HG02759 (cell line): ENCODE results near the gene REXO5.

Source experiments
- ATAC-seq: cut with Tn5 transposase; IDR thresholded peaks from one replicate; pipeline ENCODE4 v1.9.1; 2021; ENCODE audit warnings: mild to moderate bottlenecking, moderate library complexity; ENCODE audit not compliant: unreplicated experiment

Gene REXO5

GRCh38 chr16:20870122-20870820 lies 63.9 kb downstream of the REXO5 start:
- ATAC-seq: no peak

GRCh38 chr16:20871258-20871657 lies 64.9 kb downstream of the REXO5 start:
- no peak for ATAC-seq

DNA sequence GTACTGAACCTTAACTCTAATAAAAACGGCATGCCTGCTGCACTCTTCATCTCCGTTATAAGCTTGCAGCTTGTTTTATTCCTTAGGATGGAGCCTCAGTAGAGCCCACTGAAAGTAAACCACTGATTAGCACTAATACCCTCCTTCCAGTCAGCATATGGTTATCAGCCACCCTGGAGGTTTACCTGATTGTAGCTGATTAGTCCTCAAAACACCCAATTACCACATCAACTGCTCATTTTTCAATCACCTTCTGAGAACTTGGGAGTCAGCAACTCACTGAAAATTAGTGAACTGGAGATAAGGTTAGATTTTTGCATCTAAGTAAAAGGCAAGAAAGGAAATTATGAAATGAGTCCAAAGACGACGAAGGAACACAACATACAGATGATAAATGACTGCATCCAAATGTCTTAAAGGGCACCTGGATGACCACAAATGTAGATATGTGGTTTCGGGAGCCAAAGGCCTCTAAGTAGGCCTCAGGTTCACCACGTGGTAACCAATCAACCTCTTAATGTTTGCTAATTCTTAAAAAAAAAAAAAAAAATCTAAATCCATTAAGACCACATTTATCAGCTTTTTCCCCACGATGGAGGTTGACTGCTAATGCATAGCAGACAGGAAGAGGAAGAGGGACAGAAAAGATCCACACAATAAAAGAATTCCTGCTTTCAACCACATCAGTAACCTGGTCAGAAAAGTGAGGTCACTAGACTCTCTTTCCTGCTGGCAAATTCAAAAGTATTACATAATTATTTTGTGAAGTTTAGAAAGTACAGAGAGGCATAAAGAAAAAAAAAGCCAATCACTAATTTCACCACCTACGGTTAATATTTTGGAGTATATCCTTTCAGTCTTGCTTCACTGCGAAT lies 65.9 kb downstream of the REXO5 start:
- no peak for ATAC-seq

GRCh38 chr16:20873331-20873730 lies 67.0 kb downstream of the REXO5 start:
- ATAC-seq: no peak

DNA sequence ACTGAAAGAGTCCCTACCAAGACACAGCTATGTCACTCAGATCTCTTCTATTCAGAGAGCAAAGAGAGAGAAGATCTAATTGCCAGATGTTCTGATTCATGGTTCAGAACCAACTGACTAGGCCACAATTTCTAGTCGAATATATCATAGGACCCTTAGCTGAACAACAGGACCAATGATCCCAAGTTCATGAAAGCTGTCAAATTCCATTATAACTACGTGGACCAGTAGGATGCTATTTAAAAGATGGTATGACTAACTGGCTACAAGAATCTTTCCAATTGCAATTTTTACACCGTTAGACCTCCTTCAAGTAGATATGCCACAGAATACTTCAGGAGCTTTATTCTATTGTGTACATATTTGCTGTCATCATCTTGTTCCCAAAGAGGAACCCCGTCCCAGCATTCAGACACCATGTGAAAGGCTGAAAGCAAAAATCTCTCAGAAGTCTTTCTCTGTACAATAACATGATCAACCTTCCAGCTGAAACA lies 67.8 kb downstream of the REXO5 start:
- no peak for ATAC-seq

GRCh38 chr16:20875355-20875650 lies 69.0 kb downstream of the REXO5 start:
- no peak for ATAC-seq

GRCh38 chr16:20878682-20879147 lies 72.4 kb downstream of the REXO5 start:
- no peak for ATAC-seq

DNA sequence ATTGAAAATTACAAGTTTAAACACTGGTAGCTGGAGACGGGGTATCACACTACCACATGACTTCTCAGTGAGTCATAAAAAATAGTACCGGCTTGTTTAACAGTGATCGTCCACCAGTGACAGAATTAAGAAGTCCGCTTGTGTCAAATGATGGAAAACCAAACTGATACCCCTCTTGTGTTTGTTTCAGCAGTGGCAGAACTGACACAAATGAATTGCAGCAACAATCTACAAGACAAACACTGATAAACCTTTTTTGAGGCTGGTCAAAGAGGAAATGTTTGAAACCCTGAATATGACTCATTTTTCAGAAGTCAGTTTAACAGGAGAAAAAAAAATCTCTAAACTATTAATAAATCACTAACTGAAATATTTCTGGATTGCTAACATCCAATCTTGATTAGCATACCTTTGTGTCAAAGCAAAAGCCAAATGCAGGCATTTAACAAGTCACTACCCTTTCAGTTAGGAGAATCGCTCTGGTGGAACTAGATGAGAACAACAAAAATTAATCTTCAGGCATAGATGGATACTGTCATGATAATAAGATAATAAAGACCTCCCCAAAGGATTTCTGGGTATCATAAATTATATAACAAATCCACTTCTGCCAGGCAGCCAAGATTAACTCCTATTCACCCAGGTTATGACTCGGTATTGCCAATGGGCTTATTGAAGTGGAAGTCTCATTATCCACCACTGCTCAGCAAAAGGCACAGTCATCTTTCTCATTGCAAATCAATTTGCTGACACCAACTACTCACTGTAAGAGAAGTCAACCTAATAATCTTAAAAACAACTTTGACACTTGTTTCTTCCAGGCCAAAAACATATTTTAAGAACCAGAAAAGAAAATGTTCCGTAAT lies 73.1 kb downstream of the REXO5 start:
- ATAC-seq: peak; percentile 36

DNA sequence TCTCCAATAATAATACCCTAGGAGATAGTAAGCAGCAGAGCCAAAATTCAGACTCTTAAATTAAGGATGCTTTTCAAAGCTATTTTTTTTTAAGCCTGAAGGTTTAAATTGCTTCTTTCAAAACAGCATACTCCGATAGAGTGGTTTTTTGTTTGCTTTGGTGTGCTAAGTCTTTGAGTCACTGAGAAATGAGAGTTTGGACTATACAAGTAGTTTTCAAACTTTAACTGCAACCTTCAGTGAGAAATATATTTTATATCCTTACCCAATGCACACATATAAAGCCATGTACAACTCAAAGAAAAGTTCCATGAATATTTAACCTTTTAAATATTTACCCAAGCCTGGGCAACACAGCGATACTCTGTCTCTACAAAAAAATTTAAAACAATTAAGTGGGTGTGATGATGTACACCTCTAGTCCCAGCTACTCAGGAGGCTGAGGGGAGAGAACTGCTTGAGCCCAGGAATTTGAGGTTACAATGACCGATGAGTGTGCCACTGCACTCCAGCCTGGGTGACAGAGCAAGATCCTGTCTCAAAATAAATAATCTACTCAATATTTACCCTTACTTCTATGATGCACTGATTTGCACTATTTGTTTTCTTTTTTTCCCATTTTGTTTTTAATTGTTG lies 74.7 kb downstream of the REXO5 start:
- no peak for ATAC-seq

- no peak for ATAC-seq
These were observed 75.2 kb downstream of the REXO5 start for GRCh38 chr16:20881503-20881878.

DNA sequence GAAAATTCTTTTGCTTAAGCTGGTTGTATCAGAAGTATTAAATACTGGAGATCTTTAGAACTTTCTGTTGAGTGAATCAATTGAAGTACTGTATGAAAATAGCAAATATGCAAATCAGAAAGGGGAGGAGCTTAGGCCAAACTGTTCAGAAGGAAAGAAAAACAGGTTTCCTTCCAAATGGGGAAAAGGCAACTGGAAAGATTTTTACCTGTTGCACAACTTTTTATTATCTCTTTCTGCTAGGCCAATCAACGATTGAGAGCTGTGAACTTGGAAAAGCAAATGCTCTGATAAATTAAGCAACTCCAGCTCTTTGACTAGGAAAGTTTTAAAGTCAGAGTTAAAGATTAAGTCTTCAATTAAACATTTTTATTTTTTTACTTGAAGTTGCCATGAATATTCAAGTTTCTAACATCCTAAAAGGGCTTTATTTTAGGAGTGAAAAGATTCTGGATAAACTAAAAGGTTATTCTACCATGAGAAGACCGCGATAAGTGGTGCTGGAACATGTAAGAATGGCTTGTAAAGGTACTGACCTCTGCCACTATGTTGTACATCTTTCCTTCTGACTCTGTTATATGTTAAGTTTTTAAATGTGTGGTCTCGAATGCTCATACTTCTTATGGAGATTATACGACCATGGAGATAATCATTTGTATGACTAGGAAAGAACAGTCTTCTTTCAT lies 77.4 kb downstream of the REXO5 start:
- no peak for ATAC-seq

DNA sequence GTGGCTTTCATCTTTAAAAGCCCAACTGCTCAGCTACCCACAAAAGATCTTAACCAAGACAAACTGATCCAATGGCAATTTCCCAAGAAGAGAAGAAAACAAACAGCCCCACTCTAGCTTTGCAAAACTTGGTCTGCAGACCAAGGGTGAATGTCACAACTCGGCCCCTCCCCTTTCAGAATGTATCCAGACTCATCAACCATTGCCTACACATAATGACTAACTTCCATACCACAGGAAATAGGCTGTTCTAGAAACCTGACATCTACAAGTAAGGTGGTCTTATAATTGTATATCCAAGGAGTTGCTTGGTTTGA lies 77.9 kb downstream of the REXO5 start:
- no peak for ATAC-seq

DNA sequence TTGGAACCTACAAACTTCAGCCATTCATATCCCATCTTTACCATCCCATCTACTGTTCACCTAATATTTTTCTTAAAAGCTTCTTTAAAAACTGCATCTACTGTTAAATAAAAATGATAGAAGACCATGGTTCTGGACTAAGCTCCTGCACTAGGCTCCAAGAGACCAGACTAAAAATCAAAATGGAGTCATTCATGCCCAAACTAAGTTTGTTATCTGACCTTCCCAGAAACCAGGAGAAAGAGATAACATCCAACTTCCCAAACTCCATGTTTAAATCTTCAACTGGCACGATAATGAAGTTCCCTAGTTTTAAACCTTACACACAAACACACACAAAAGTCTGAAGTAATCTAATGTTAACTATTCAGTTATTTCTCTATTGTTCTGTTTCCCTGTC lies 80.0 kb downstream of the REXO5 start:
- no peak for ATAC-seq

- no peak for ATAC-seq
These were observed 80.9 kb downstream of the REXO5 start for GRCh38 chr16:20887207-20887606.

GRCh38 chr16:20889625-20890275 lies 83.4 kb downstream of the REXO5 start:
- no peak for ATAC-seq

- ATAC-seq: no peak
These were observed 88.1 kb downstream of the REXO5 start for GRCh38 chr16:20894388-20894787.

- no peak for ATAC-seq
These were observed 91.0 kb downstream of the REXO5 start for GRCh38 chr16:20897253-20897897.

DNA sequence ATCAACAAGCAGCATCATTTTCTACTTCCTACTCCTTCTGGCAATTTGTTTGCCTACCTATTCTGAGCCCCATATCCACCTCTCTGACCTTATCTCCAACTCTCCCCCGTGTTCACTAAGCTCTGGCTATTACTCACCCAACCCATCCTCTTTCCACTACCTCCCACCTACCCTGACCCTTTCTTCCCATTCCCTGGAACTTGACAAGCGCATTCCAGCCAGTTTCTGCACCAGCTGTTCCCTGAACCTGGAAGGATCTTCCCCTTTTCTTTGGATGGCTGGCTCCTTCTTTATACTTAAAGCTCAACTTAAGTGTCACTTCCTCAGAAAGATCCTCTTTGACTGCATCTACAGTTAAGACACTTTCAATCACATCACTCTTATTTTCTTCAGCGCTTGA lies 91.6 kb downstream of the REXO5 start:
- no peak for ATAC-seq

- ATAC-seq: no peak
These were observed 92.7 kb downstream of the REXO5 start for GRCh38 chr16:20899071-20899470.
